Activated T-helper 9 cell treated with anti-CD3 and anti-CD28 coated beads, Interleukin-2, amount 50 U/mL, for 16 hours (primary cell): Measurements from ENCODE around the gene ITGA5.

Experiments
- DNase-seq: peaks from one replicate; pipeline ENCODE4 v3.0.0-alpha.2; 2020; ENCODE audit warnings: low read depth

The ITGA5 gene

DNA sequence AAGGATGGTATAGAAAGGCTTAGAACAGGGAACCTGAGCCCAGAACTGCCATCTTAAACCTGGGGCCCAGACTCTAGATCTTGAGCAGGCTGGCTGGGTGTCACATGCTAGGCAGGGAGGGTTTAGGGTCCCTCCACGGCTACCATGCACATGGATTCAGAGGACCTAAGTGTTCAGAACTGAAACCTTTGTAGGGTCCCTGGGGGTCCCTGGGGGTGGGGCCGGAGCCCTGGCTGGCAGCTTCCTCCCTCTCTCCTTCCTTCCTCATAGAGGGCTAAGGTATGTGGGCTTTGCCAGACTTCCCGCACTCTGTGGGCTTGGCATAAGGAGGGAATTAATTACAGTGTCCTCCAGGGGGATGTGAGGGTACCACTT lies 29.9 kb downstream of the ITGA5 start:
- DNase-seq, result no peak

DNA sequence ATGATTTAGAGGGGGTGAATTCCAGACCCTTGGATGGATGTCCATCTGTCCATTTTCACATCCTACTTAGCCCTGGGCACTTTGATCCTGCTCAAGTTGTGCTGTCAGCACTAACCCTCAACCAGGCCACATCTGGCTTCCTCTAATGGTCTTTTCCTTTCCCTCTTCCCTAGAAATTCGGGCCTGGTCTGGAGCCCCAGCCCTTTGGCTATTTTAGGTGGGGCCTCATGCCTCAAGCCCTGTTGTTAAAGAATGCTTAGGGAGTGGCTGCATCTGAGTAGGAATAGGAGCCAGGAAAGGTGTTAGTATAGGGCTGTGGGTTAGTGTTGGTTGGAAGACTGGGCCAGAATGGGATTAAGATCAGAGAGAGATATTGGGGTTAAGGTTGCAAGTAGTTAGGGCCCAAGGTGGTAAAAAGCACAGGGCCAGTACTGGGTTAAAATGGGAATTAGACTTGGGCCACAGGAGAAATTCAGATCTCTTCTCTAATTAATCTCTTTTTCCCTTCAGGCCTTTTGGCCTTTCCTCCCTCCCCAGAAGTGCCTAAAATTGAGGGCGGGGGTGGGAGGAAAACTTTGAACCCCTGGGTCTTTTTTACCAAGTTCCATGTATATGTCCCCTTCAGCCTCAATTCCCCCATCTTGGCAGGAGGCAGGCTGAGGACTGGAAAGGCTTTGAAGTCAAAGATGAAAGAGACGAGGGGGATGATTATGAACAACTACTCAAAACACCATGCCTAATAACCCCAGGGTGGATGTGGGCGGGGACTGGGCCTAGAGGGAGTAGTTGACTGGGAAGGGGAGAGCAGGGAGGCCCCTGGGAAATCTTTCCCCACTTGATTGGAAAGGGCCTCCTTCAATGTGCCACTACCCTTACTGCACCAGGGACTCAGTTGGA lies 30.6 kb downstream of the ITGA5 start:
- DNase-seq, result no peak

DNA sequence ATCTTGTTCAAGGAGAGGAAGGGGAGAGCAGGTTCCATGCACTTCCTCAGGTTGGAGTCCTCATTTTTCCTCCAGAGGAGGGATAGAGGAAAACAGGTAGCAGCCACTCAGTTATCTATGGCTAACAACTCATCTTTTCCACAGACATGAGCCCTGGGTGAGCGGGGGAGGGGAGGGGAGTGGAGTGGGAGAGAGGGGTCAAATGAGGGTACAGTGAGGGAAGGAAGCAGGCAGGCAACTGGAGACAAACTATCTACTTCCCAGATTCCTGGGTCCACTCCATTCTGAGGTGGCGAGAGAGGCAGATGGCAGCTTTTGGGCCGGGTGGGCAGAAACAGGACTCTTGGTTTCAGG lies 32.0 kb downstream of the ITGA5 start:
- DNase-seq, result no peak

DNA sequence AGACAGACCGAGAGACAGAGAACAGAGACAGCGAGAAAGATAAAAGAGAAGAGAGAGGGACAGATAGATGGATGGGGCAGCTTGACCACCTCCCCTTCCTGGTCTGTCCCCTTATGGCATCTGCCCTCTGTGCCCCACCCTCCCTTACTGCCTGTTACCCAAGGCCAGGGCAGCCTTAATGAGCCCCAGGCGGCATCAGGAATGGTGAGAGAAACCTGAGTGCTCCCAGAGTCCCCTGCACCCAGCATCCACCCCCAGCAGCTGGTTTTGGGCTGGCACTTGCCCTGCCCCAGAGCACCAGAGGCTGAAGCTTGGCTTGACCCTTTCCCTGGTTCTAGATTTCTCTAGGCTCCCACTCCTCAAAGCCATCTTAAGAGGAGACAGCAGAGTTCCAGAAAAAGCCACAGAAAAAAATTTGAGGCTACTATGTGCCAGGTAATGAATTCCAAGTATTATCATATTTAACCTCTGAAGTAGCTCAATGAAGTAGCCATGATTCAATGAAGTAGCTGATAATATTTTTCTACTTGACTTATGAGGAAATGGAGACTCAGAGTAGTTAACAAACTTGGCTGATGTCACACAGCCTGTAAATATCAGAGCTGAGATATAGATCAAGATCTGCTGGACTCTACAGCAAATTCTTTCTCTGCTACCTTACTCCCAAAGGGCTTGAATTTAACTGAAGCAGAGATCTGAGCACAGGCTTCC lies 32.5 kb downstream of the ITGA5 start:
- DNase-seq, result no peak

DNA sequence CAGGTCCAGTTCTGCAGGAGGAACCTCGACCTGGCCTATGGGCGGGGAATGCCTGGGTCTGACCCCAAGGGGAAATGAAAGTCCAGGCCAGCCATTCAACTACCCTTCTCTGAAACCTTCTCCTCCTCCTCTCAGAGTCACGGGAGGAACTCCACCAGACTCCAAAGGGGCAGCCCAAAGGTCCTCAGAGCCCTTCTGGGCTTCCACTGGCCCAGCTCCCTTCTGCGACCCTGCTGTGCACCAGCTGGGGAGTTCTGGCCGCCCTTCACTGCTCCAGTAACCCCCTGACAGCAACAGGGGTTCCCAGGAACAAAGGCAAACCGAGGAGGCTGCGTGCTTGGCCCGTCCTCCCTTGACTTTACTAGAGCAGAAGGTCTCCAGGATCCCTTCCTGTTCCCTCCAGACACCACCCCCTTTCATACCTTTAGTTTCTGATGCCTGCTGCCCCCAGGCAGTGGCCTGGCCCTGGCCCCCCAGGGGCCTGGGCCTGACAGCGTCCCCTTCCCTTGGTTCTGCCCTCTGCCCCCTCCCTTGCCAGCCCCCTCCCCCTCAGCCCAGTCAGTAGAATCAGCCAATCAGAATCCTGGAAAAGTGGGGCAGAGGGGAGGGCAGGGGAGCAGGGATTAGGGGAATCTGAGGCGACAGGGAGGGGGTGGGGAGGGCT lies 33.7 kb downstream of the ITGA5 start:
- no peak for DNase-seq

DNA sequence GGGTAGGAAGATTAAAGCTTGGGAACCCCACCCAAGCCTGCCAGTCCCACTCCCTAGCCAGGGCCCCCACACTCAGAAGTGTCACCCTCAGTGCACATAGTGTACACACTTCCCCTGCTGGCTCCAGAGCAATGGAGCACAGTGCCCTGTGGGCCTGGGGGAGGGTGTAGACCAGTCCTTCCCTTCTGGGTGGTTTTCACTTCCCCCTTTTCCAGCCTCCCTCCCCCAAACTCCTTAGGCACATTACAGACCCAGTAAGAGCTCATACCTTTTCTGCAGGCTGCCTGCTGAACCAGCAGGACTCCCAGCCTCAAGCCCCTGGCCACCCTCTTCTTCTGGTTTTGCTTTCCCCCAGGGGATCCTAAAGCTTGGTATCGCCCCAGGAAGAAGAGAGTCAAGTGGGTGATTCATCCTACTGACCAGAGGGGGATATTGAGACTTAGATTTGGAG lies 34.5 kb downstream of the ITGA5 start, which contains the start of gene ZNF385A:
TSS of gene ZNF385A (minus strand) at position 143 of the 451 bp plus-strand sequence. CDS start 219 bp downstream, outside the sequence.
- no peak for DNase-seq

DNA sequence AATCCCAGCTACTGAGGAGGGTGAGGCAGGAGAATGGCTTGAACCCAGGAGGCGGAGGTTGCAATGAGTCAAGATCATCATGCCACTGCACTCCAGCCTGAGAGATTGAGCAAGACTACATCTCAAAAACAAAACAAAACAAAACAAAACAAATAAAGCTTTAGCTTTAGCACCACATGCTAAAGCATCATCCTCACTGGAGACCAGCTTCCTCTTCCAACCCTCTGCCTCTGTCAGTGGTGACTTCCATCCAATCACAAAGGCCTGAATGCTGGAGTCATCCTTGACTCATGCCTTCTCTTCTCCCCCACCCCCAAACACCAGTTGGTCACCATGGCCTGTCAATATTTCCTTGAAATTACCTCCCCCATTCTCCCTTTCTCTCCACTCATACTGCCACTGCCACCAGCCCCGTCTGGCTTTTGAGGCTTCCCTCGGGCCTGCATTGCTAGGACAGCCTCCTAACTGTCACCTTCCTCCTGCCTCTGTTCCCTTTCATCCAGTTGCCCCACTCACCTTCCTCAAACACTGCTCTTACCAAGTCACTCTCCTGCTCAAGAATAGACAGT lies 35.9 kb downstream of the ITGA5 start:
- DNase-seq, result no peak

DNA sequence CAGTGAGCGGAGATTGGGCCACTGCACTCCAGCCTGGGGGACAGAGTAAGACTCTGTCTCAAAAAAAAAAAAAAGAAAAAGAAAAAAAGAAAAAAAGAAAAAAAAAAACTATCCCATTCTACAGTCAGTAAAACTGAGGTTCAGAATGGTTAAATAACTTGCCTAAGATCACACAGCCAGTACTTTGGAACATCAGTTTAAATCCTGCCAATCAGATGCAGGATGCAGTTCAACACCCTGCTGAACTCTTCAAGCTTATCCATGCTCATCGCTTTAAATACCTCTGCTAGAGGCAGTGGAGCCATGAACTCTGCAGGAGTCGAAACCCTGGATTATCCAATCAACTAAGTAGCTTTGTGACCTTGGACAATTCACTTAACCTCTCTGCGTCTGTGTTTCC lies 37.9 kb downstream of the ITGA5 start:
- no peak for DNase-seq

DNA sequence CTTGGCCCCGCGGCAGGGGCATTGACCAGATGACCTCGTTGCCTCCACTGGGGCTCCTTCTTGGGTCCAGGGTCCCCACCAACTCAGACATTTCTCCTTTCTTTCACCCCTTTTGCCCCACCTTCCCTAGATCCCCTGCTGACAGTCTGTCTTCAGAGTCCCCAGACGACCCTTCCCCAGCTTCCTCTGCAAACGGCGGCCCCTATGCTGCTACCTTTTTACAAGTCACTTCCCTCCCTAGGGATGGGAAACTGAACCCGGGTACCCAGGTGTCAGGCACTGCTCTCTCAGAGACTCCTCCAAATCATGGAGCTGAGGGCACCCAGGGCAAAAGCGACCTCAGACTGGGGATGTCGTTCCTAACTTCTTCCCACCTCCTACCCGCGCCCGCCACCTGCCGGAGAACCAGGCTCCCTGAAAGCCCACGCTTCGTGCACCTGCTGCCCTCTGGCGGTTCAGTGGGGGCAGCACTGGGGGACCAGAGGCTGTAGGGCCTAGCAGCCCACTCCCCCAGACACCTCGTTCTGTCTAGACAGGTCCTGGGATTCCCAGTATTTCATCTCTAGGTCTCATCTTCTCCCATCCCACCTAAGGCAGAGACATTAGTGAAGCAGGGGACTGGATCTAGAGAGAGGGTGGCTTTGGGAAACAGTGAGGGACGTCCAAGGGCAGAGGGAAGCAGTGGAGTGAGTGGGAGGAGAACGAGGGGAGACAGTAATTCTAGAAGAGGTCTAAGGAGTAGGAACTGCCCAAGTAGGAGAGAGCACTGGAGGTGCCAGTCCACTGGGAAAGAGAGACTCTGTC lies 39.5 kb downstream of the ITGA5 start:
- DNase-seq, result peak; percentile 84

DNA sequence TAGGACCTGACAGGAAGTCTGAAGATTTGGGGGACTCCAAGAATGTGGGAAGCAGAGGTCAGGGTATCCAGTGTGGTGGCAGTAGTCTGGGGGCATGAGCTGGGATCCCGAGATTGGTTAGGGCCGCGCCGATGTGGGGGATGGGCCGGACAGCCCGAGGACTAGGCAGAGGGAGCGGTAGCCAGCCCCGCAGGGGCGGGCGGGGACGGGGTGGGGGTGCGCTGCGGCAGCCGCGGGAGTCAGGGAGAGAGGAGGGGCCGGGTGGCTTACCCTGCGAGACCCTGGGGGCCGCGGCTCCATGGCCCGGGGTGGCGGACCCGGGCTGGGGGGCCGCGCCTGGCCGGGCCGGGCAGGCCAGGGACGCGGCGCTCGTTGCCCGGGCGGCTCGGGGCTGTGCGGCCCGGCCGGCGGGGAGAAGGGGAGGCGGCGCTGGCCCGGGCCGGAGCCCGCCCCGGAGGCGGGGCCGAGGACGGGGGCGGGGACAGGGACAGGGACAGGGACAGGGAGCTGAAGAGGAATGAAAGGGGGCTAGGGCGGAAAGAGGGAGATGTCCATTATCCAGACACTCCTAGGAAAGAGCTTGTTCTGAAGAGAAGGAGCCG lies 40.2 kb downstream of the ITGA5 start:
- DNase-seq, result no peak

DNA sequence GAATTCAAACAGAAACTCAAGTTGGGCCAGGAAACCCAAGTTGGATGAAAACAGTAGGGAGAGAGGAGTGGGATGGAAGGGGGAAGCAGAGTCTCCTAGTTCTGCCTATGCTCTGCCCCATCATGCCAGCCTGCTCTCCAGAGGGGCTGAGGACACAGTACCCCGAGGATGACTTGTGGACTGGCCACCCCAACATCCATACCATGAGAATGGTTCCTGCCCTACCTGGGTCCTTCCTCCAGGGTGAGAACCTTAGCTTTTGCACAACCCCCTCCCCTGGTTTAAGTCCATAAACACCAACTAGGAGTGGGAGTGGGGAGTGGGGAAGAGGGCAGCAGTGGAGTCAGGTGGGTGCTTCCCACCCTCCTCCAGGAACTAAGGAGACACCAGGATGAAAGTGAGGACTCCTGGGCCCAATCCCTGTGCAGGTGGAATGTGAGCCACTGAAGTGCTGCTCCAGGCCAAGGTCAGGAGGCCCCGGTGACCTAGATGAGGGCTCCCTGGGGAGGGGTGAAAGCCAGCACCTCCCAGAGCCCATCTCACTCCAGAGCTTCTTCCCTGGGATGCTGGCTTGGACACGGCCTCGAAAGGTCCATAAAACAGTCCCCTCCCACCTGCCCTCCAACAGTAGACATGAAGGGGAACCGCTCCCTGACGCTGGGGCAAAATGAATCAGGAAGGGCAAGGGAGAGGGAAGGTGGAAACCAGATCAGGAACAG lies 41.1 kb downstream of the ITGA5 start:
- no peak for DNase-seq

DNA sequence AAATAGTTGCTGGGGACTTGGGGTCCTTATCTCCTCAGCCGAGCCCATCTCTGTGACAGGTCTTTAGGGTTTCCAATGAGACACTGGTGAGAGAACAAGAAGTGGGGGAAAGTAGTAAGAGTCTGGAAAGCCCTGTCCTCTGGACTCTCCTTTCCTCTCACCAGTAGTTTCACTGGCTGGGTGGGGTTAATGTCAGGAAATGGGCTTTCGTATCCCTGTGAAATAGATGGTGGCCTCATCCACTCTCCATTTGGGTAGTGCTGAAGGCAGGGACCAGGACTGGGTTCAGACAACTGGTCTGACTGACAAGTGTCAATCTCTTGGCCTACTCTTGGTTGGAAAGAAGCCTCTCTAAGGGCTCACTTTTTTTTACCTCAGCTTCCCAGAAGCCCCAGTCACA lies 42.1 kb downstream of the ITGA5 start:
- DNase-seq, result no peak

DNA sequence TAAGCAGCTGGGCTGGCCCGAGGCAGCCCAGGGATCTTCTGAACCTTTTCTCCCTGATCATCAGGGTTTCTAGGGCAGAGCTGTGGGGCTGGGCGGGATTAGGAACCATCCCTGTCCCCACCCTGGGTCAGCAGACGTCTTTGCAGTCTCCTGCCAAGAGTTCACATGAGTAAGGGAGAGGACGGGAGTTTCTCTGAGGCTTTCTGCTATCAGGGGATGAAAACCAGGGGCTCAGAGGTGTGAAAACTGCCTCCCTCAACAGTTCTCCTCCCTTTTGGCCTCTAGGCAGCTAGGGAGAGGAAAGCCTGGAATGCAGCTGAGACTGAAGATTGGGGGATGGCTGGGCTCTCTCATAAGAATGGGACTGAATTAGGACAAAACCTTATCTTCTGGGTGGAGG lies 42.5 kb downstream of the ITGA5 start:
- DNase-seq, result no peak

DNA sequence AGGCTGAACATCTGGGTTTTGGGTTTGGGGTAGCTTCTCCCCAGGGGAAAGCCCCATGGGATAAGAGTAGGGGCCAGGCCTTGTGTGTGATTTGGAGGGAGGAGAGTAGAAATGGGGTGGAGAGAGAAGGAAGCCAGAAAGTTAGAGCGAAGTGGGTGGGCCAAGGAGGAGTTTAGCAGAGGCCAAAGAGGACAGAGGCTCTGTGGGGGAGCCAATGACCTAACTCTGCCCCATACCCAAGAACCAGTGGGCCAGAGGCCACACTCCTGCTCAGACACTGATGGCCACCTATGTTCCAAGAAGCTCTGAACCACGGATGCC lies 43.8 kb downstream of the ITGA5 start:
- no peak for DNase-seq

DNA sequence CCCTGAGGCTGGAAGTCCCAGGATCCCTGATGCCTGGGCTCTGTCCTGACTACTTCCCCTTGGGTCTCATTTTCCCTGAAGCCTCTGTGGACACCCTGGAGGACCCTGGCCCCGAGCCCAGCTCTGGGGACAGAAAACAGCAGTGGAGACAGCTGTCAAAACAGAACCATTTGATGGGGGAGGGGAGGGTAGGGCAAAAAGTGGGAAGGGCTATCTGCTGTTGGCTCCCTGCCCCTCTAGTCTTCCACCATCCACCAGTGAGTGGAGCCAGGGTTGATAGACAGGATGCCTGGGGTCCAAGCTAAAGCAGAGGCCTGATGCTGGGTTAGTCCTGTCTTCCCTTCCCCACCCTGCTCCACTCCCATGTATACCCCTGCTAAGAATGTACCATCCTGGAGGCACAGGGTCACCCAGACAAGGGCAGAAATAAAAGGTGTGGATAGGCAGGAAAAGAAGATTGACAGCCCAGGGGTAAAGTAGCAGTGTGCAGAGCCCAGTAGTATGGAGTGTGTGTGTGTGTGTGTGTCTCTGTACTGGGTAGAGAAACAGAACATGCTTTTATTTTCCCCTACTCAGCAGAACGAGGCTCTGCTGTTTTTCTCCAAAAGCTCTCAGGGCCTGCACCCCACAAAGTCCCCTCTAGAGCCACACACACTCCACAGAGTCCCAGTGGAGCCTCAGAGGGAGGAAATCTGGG lies 44.4 kb downstream of the ITGA5 start:
- DNase-seq, result no peak

DNA sequence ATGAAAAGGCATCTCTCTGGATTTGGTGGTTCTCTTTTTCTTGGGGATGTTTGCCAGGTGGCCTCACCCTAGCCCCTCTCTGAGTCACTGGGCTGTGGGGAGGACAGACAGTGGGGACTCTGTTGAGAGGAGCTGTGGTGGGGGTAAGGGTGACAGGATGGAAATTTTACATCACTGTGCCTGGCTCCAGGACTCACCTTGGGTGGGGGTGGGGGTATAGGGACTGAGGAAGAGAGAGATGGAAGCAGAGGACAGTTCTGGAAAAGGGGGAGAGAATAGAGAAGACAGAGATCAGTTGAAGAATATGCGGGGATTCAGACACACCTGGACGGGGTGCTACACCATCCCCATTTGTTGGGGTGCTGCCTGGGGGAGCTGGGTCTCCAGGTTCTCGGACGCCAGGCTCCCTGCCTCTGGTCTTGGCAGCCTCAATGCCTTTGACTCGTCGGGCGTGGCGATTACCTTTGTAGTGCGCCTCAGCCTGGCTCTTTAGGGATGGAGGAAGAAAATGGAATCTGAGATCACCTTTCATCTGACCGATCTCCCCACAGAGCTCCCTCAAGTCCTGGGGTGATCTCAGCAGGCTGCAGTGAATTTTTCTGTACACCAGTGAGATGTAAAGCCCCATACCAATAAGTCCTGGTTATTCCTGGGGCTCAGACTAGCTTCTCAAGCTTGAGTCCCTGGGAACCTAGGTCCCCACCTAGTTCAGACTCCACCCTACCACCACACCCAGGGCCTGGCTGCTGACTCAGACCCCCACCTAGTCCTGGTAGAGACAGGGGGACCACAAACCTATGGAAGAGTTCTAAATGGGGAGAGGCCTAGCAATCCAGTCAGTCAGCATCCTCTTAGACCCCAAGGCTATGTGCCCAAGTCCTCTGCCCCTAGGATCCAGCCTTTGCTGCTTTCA lies 45.2 kb downstream of the ITGA5 start:
- DNase-seq, result no peak

DNA sequence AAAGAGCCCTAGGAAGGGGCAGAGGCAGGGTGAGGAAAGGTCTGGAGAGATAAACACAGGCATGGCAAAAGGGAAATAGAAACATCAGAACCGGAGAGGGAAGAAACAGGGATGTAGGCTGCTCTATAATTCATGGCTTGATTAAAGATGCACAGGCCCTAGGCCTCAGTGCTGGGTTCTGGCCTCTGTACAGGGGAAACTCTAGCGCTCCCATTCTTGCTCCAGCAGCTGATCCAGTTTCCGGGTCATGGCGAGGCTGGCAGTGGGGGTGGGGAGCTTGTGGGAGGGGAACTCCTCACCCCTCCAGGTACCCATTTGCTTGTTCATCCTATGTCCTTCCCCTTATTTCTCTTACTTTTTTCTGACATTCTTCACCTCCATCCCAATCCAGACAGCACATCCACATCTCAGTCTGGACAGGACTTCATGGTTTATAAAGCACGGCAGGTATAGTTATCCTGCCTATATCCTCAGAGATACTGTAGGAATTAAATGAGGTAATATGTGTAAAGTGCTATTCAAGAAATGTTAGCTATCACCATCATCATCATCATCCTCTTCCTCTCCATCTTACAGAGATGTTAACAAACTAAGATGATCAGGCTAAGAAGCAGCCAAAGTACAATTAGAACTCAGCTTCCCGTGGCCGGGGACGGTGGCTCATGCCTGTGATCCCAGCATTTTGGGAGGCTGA lies 46.8 kb downstream of the ITGA5 start:
- DNase-seq, result no peak

DNA sequence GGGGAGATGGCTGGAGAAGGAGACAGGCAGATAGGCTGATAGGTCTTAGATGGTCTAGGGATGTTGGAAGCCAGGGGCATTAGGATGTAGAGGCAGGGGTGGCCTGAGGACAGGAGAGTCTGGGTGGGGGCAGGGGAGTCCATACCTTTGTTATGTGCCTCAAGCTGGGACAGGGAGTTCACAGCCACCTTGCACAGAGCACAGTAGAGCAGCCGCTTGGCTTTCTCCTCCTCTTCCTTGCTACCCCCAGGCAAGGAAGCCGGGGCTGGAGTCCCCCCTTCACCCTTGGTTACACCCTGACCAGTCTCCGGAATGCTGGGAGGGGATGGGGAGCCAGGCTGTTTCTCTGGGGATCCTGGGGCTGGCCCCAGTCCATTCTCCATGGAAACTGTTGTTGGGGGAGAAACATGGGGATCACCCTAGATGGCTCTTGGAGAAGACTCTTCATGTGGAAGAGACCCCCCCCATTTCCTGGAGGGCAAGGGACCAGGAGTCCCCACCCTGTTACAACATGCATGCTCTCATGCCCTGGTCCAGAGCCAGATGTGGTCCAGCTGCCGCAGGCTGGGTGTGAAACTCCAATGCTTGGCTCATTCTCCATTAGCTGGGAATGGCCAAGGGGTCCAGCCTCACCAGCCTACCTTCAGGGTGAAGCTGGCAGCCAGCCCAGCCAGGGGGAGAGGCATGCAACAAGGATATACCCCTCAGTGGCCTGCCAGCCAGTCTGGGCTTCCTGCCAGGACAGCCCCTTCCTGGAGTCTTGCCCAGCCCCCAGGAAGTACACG lies 47.5 kb downstream of the ITGA5 start:
- DNase-seq, result no peak
